Loucy (cell line): ENCODE measurements around the gene ABHD6.

Experiments
- H2AFZ ChIP-seq: fragments of 200-600 bp; sonication (generic); 2 replicates; pipeline ENCODE4 v1.6.0; 2016; ENCODE audit warnings: antibody characterized with exemption, mild to moderate bottlenecking, low read length, moderate library complexity
- H3F3A ChIP-seq: fragments of 200-600 bp; 2 replicates; pipeline ENCODE4 v1.6.0; 2016; ENCODE audit warnings: antibody characterized with exemption, low read depth, mild to moderate bottlenecking
- H3K27me3 ChIP-seq: fragments of 200-600 bp; sonication (generic); 2 replicates; pipeline ENCODE4 v1.6.1; 2014; ENCODE audit warnings: low read length, mild to moderate bottlenecking; ENCODE audit not compliant: insufficient read depth, poor library complexity, severe bottlenecking
- H3K36me3 ChIP-seq: fragments of 200-600 bp; sonication (generic); 2 replicates; pipeline ENCODE4 v1.6.1; 2016; ENCODE audit warnings: low read length; ENCODE audit not compliant: insufficient read depth
- H3K4me1 ChIP-seq: fragments of 200-600 bp; sonication (generic); 2 replicates; pipeline ENCODE4 v1.5.1; 2014; ENCODE audit warnings: low read length, mild to moderate bottlenecking; ENCODE audit not compliant: insufficient read depth, poor library complexity, severe bottlenecking
- H3K4me2 ChIP-seq: fragments of 200-600 bp; sonication (generic); 2 replicates; pipeline ENCODE4 v1.6.0; 2014; ENCODE audit warnings: antibody characterized with exemption, low read length, low read depth, mild to moderate bottlenecking; ENCODE audit not compliant: poor library complexity, severe bottlenecking
- H3K4me3 ChIP-seq: fragments of 200-600 bp; sonication (generic); 2 replicates; pipeline ENCODE4 v1.5.1; 2014; ENCODE audit warnings: low read length, mild to moderate bottlenecking, mixed read lengths; ENCODE audit not compliant: poor library complexity, severe bottlenecking
- H3K79me2 ChIP-seq: fragments of 200-600 bp; sonication (generic); 2 replicates; pipeline ENCODE4 v1.6.1; 2014; ENCODE audit warnings: low read length; ENCODE audit not compliant: insufficient read depth
- H3K9ac ChIP-seq: fragments of 200-600 bp; sonication (generic); 2 replicates; pipeline ENCODE4 v1.6.0; 2014; ENCODE audit warnings: mild to moderate bottlenecking, low read depth, low read length, moderate library complexity; ENCODE audit not compliant: poor library complexity, severe bottlenecking
- H3K9me2 ChIP-seq: fragments of 200-600 bp; sonication (generic); replicated peaks from 2 replicates; pipeline ENCODE4 v1.6.1; 2016; ENCODE audit warnings: low read depth, low read length, mixed read lengths
- H3K9me3 ChIP-seq: fragments of 200-600 bp; sonication (generic); 2 replicates; pipeline ENCODE4 v1.6.1; 2014; ENCODE audit warnings: mild to moderate bottlenecking, antibody characterized with exemption, low read length, low read depth; ENCODE audit not compliant: insufficient read depth
- H4K20me1 ChIP-seq: fragments of 200-600 bp; sonication (generic); 2 replicates; pipeline ENCODE4 v1.6.0; 2014; ENCODE audit warnings: antibody characterized with exemption, low read length, mild to moderate bottlenecking; ENCODE audit not compliant: insufficient read depth, poor library complexity, severe bottlenecking
- EZH2phosphoT487 ChIP-seq: fragments of 200-600 bp; IDR thresholded peaks from 2 replicates; pipeline ENCODE4 v1.6.1; 2018; ENCODE audit warnings: antibody characterized with exemption, mild to moderate bottlenecking, moderate library complexity, borderline replicate concordance
- TF ChIP-seq, protein P1 (sequence below): fragments of 200-600 bp; sonication (generic); conservative IDR thresholded peaks from 2 replicates; pipeline ENCODE4 v1.5.1; 2014; ENCODE audit warnings: mild to moderate bottlenecking, antibody characterized with exemption, low read length

The ABHD6 gene

DNA sequence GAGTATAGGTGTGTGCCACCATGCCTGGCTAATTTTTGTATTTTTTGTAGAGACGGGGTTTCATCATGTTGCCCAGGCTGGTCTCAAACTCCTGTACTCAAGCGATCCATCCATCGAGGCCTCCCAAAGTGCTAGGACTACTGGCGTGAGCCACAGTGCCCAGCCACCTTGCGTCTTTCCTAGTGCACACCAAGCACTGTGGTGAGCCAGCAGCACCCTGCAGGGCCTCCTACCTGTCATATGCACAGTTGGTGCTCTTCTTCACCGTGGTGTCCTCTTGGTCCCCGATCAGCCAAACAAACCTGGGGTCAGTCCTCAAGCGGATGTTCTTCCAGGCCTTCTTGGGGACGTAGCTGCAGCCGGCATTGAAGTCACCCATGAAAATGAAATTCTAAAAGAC is 40.0 kb upstream of the ABHD6 start:
- H3K79me2 ChIP-seq: no peaks in the 10 kb centered on the region
- H3K4me3 ChIP-seq: no peak overlapping the region

GRCh38 chr3:58198362-58198761 is 39.2 kb upstream of the ABHD6 start:
- Histone ChIP-seq H4K20me1 (no peaks in the 10 kb centered on the region), H3K9me3 (no peaks in the 10 kb centered on the region), H3F3A (no peaks in the 10 kb centered on the region), H2AFZ (no peak overlapping the region), H3K36me3 (no peaks in the 10 kb centered on the region), H3K4me1 (peaks cover 20% of the 10 kb centered on the region), H3K79me2 (no peaks in the 10 kb centered on the region), H3K4me2 (no peak overlapping the region), H3K4me3 (no peak overlapping the region), H3K9ac (no peak overlapping the region), H3K9me2 (no peaks in the 10 kb centered on the region), H3K27me3 (no peaks in the 10 kb centered on the region)
- no peak for TF ChIP-seq EZH2phosphoT487
- TF ChIP-seq, protein P1, sequence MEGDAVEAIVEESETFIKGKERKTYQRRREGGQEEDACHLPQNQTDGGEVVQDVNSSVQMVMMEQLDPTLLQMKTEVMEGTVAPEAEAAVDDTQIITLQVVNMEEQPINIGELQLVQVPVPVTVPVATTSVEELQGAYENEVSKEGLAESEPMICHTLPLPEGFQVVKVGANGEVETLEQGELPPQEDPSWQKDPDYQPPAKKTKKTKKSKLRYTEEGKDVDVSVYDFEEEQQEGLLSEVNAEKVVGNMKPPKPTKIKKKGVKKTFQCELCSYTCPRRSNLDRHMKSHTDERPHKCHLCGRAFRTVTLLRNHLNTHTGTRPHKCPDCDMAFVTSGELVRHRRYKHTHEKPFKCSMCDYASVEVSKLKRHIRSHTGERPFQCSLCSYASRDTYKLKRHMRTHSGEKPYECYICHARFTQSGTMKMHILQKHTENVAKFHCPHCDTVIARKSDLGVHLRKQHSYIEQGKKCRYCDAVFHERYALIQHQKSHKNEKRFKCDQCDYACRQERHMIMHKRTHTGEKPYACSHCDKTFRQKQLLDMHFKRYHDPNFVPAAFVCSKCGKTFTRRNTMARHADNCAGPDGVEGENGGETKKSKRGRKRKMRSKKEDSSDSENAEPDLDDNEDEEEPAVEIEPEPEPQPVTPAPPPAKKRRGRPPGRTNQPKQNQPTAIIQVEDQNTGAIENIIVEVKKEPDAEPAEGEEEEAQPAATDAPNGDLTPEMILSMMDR: no peak

More for the DNA sequence above, 40.0 kb upstream of the ABHD6 start:
- H3K9me2 ChIP-seq: no peaks in the 10 kb centered on the region
- H3K4me1 ChIP-seq: peaks cover 20% of the 10 kb centered on the region
- H3K4me2 ChIP-seq: no peak overlapping the region
- TF ChIP-seq EZH2phosphoT487: no peak
- TF ChIP-seq, protein P1: no peak
- H3K9me3 ChIP-seq: no peaks in the 10 kb centered on the region
- H2AFZ ChIP-seq: no peak overlapping the region
- no peaks in the 10 kb centered on the region for H3K27me3 ChIP-seq
- H3F3A ChIP-seq: no peaks in the 10 kb centered on the region
- H3K36me3 ChIP-seq: no peaks in the 10 kb centered on the region
- no peaks in the 10 kb centered on the region for H4K20me1 ChIP-seq
- no peak overlapping the region for H3K9ac ChIP-seq

DNA sequence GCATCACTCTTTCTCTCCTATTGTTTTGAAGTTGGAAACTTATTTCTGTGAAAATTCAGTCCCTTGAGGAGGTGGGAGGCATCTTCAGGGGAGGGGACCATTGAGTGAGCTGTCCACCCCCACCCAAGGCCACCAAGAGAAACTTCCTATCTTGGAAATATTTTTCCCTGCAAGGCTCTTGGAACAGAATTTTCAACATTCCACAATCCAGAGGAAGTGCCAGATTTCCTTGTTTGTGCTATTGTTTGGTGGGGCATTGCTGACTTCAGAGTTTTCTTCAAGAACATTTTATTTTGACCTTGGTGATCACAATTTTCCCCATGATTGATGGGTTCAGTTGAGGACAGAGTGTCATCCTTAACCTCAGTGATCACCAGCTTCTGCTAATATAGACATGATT is 38.8 kb upstream of the ABHD6 start:
- Histone ChIP-seq H3K4me1 (peaks cover 20% of the 10 kb centered on the region), H2AFZ (no peak overlapping the region)

More for the DNA sequence above, 38.8 kb upstream of the ABHD6 start:
- H3K36me3 ChIP-seq: no peaks in the 10 kb centered on the region
- no peaks in the 10 kb centered on the region for H3K27me3 ChIP-seq
- no peak overlapping the region for H3K4me3 ChIP-seq
- no peaks in the 10 kb centered on the region for H4K20me1 ChIP-seq
- no peak overlapping the region for H3K9ac ChIP-seq
- no peaks in the 10 kb centered on the region for H3K9me2 ChIP-seq
- no peaks in the 10 kb centered on the region for H3F3A ChIP-seq
- H3K4me2 ChIP-seq: no peak overlapping the region
- TF ChIP-seq EZH2phosphoT487: no peak
- TF ChIP-seq, protein P1: no peak
- no peaks in the 10 kb centered on the region for H3K9me3 ChIP-seq
- no peaks in the 10 kb centered on the region for H3K79me2 ChIP-seq
